ENCODE results near the gene ARHGAP23. TPM values are rescaled to one million over a fixed set of nuclear protein-coding genes. Genes with fewer than 3 reads are reported as not detected.

The ARHGAP23 gene
- total and polyA plus RNA-seq, 2 donors (not counting 3 experiments of a cell fraction or from before 2014, with no cell fraction given): 25.4 to 190 TPM

- BruUV-seq (replicated peaks): no TSS peak
- CTCF ChIA-PET: interaction anchor here (1.1 to 4.0 kb wide), 4 partner anchors 8 to 69 kb away, joined by 3 to 35 read pairs (median 4); no protein-coding TSS in a partner anchor
- Histone ChIP-seq H3K79me2 (ENCODE audit: control insufficient read depth, insufficient read depth, low read length) (peaks cover 79% of the 10 kb centered on the region), H3K36me3 (ENCODE audit: control insufficient read depth in 2 of 2, extremely low read depth in 1 of 2, insufficient read depth in 2 of 2, low read length in 2 of 2) (no peaks in the 10 kb centered on the region), H3K27ac (ENCODE audit: insufficient read depth, low read depth, low read length) (no peak overlapping the region), H3K4me3 (replicated peaks in 1 of 3; ENCODE audit: insufficient read depth in 1 of 3, low read depth in 1 of 3, low read length in 3 of 3) (no peak overlapping the region), H3K27me3 (ENCODE audit: control insufficient read depth in 2 of 2, insufficient read depth in 2 of 2, low read length in 2 of 2) (no peaks in the 10 kb centered on the region), H2AFZ (ENCODE audit: low read depth, low read length) (no peak overlapping the region), H4K20me1 (replicated peaks; ENCODE audit: control insufficient read depth, extremely low read depth, insufficient read depth, low read length) (no peaks in the 10 kb centered on the region), H3K4me1 (ENCODE audit: control insufficient read depth, extremely low read depth, insufficient read depth, low read length) (peaks cover 11% of the 10 kb centered on the region), H3K9ac (replicated peaks; ENCODE audit: extremely low read depth, insufficient read depth, low read length) (no peak overlapping the region), H3K9me3 (replicated peaks; ENCODE audit: control insufficient read depth, insufficient read depth, low read length) (no peaks in the 10 kb centered on the region), H3K4me2 (ENCODE audit: insufficient read depth, low read length) (no peak overlapping the region), H3K9me1 (replicated peaks; ENCODE audit: control insufficient read depth, extremely low read depth, insufficient read depth, low read length) (no peaks in the 10 kb centered on the region)
- TF ChIP-seq CTCF (IDR thresholded peaks at IDR 0.05; ENCODE audit: extremely low read depth in 1 of 2, insufficient read depth in 1 of 2, low read depth in 1 of 2, low read length in 2 of 2) (no peak), JUN (IDR thresholded peaks at IDR 0.05; ENCODE audit: borderline replicate concordance, insufficient read depth, insufficient read length, low read depth) (no peak), GATA2 (IDR thresholded peaks at IDR 0.05; ENCODE audit: insufficient read depth, insufficient read length, low read depth, low read length) (no peak), EZH2 (IDR thresholded peaks at IDR 0.05; ENCODE audit: borderline replicate concordance, low read depth, low read length, severe bottlenecking) (no peak), FOS (IDR thresholded peaks at IDR 0.05; ENCODE audit: borderline replicate concordance, insufficient read depth, low read length) (no peak), MYC (IDR thresholded peaks at IDR 0.05; ENCODE audit: low read depth, low read length) (no peak), POLR2A (IDR thresholded peaks at IDR 0.05; ENCODE audit: low read depth, low read length) (no peak), POLR2AphosphoS5 (IDR thresholded peaks at IDR 0.05; ENCODE audit: insufficient read depth, low read depth, low read length) (no peak)
- TF ChIP-seq, protein P1, sequence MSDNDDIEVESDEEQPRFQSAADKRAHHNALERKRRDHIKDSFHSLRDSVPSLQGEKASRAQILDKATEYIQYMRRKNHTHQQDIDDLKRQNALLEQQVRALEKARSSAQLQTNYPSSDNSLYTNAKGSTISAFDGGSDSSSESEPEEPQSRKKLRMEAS (IDR thresholded peaks at IDR 0.05; ENCODE audit: insufficient read depth, insufficient read length): no peak
- intact Hi-C loops (cut with micrococcal nuclease) (no loop called here), dilution Hi-C loops (cut with MboI; ENCODE audit: extremely low pct_ligation_motif_present, low sequenced_read_pairs) (no loop called here)
- POLR2A ChIA-PET: no interaction called here
- DNase-seq (ENCODE audit: low read depth, low spot score) (no peak), FAIRE-seq (no peak)
Observed at GRCh38 chr17:38440614-38441397, 12.5 kb downstream of the ARHGAP23 start.
